ENCODE measurements around the gene GLIPR2.
A peak's percentile ranks its signal among the peaks of the same experiment; 100 is the strongest.
"Not testable (repeated sequence)": the region's sequence is repeated elsewhere in the genome, so short reads cannot be mapped to it uniquely, and the experiment has no call there.

Gene GLIPR2

DNA sequence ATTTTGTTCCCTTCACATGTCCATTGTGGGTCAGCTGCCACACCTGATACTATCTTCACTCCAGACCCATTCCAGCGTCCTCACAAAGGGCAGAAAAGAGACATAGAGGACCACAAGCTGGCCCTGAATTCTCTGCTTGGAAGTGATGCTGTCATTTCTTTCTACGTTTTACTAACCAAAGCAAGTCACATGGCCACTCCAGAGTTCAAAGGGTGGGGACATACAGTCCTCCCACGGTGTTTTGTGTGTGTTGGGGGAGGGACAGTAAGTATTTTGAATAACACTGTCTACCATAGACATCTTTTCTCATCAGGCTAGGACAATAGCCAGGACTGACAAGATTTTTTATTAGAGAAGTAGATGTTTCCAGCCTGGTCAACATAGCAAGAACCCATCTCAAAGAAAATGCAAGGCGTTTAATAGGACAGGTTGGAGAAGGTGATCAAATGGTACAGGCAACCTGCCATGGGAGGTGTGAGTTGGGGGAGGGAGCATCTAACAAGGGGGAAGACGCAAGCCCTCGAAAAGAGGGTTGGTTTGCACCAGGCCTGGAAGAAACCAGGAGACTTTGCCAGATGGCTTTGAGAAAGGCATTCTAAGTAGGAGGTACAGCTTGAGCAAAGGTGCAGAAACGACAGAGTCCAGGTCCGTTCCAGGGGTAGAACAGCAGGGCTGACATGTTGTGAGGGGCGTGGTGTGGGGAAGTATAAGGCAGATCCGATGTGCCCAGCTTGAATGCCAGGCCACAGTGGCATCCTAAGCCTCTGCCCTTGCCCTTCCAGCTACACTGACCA, 11.3 kb upstream of the GLIPR2 start:
- H3K9ac ChIP-seq (ENCODE audit: low read depth, low read length) = no peak overlapping the region

DNA sequence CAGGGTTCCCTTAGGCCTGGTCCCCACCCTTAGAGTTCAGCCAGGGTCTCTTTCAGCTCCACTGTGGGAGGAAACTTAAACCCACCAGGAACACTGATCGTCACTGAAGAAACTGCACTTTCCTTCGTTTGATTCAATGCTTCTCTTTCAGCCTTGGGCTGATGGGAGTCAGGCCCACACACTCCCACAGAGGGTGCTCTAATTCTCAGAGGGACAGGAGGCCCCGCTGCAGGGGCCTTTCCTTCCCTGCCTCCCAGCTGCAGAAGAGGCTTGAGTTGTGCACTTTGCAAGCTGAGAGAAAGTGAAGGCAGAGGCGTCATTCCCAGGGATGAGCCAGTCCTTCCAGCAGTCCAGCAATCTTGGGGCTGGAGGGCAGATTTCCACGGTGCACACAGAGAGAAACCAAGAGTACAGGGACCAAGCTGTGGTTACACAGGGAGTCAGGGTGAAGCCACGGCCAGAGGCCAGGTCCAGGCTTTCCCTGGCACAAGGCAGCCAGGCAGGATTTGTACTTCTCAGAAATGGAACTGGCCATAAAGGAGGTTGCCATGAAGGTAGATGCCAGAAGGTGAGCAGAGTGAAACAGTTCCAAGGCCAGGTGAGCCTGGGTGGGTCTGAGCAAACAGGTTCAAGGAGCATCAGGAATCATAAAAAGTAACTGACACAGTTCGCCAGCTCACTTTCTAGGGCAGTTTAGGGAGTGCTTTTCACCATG, 10.4 kb upstream of the GLIPR2 start:
- no peak overlapping the region for H3K4me3 ChIP-seq (ENCODE audit: low read length)
- H3K4me1 ChIP-seq (ENCODE audit: insufficient read depth, low read length) = no peaks in the 10 kb centered on the region
- WGBS = 71% methylated on average over 7 of the region's 7 CpGs

More for the DNA sequence above, 11.3 kb upstream of the GLIPR2 start:
- WGBS = 89% methylated on average over 9 of the region's 10 CpGs
- H3K4me3 ChIP-seq (ENCODE audit: low read length) = no peak overlapping the region
- H3K36me3 ChIP-seq (ENCODE audit: insufficient read depth, low read length) = peaks cover 11% of the 10 kb centered on the region
- no peaks in the 10 kb centered on the region for H3K27me3 ChIP-seq (ENCODE audit: insufficient read depth, low read length)
- no peak overlapping the region for H3K27ac ChIP-seq (ENCODE audit: low read depth, low read length)
- H3K9me3 ChIP-seq (ENCODE audit: insufficient read depth, low read depth, low read length) = no peaks in the 10 kb centered on the region
- H3K4me1 ChIP-seq (ENCODE audit: insufficient read depth, low read length) = no peaks in the 10 kb centered on the region

GRCh38 chr9:36127652-36128244, 8.8 kb upstream of the GLIPR2 start:
- 91% methylated on average over 5 of the region's 5 CpGs for WGBS
- Histone ChIP-seq H3K27me3 (ENCODE audit: insufficient read depth, low read length) (0 out of 2 replicates have a peak, but pooled peaks cover 5% of the 10 kb centered on the region), H3K27ac (ENCODE audit: low read depth, low read length) (no peak overlapping the region), H3K36me3 (ENCODE audit: insufficient read depth, low read length) (peaks cover 8% of the 10 kb centered on the region; the same call in 1 of the 2 replicates), H3K9me3 (ENCODE audit: insufficient read depth, low read depth, low read length) (no peaks in the 10 kb centered on the region), H3K9ac (ENCODE audit: low read depth, low read length) (no peak overlapping the region), H3K4me1 (ENCODE audit: insufficient read depth, low read length) (peaks cover 4% of the 10 kb centered on the region; the same call in 1 of the 2 replicates), H3K4me3 (ENCODE audit: low read length) (no peak overlapping the region)

More for the DNA sequence above, 10.4 kb upstream of the GLIPR2 start:
- Histone ChIP-seq H3K36me3 (ENCODE audit: insufficient read depth, low read length) (peaks cover 11% of the 10 kb centered on the region), H3K27me3 (ENCODE audit: insufficient read depth, low read length) (0 out of 2 replicates have a peak, but pooled peaks cover under 1% of the 10 kb centered on the region), H3K27ac (ENCODE audit: low read depth, low read length) (no peak overlapping the region), H3K9ac (ENCODE audit: low read depth, low read length) (no peak overlapping the region), H3K9me3 (ENCODE audit: insufficient read depth, low read depth, low read length) (no peaks in the 10 kb centered on the region)

DNA sequence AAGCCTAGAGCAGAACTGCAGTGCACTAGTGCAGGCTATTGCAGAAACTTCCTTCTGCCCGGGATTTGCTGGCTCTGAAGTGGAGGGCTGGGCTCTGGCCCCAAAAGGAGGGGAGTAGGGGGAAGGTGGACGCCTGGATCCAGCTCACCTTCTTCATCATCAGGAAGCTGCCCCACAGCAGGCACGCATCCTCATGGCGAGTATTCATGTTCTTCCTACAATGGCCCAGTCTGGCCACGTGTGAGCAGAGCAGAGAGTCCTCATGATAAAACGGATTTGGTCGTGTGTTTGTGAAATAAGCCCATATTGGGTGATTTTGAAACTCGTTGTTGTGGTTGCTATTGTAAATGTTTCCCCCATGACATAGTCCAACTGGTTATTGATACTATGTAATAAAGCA, 8.2 kb upstream of the GLIPR2 start:
- 82% methylated on average over 8 of the region's 8 CpGs for WGBS
- H3K9me3 ChIP-seq (ENCODE audit: insufficient read depth, low read depth, low read length) = no peaks in the 10 kb centered on the region
- no peak overlapping the region for H3K27ac ChIP-seq (ENCODE audit: low read depth, low read length)
- no peak overlapping the region for H3K9ac ChIP-seq (ENCODE audit: low read depth, low read length)
- peaks cover 3% of the 10 kb centered on the region; the same call in 1 of the 2 replicates for H3K36me3 ChIP-seq (ENCODE audit: insufficient read depth, low read length)
- peaks cover 4% of the 10 kb centered on the region; the same call in 1 of the 2 replicates for H3K4me1 ChIP-seq (ENCODE audit: insufficient read depth, low read length)
- H3K4me3 ChIP-seq (ENCODE audit: low read length) = no peak overlapping the region
- peaks cover 11% of the 10 kb centered on the region for H3K27me3 ChIP-seq (ENCODE audit: insufficient read depth, low read length)

DNA sequence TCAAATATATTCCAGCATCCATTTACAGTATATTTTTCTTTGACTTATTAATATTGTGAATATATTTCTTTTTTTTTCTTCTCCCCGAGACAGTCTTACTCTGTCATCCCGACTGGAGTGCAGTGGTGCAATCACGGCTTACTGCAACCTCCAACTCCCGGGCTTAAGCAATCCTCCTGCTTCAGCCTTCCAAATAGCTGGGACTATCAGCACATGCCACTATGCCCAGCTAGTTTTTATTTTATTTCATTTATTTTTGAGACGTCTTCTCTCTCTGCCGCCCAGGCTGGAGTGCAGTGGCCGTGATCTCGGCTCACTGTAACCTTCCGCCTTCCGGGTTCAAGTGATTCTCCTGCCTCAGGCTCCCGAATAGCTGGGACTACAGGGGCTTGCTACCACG, 7.4 kb upstream of the GLIPR2 start:
- H3K9ac ChIP-seq (ENCODE audit: low read depth, low read length) = no peak overlapping the region
- H3K27ac ChIP-seq (ENCODE audit: low read depth, low read length) = no peak overlapping the region
- WGBS = 95% methylated on average over 12 of the region's 12 CpGs
- H3K27me3 ChIP-seq (ENCODE audit: insufficient read depth, low read length) = peaks cover 19% of the 10 kb centered on the region
- H3K9me3 ChIP-seq (ENCODE audit: insufficient read depth, low read depth, low read length) = no peaks in the 10 kb centered on the region
- H3K4me1 ChIP-seq (ENCODE audit: insufficient read depth, low read length) = peaks cover 4% of the 10 kb centered on the region; the same call in 1 of the 2 replicates
- no peaks in the 10 kb centered on the region for H3K36me3 ChIP-seq (ENCODE audit: insufficient read depth, low read length)
- H3K4me3 ChIP-seq (ENCODE audit: low read length) = no peak overlapping the region

GRCh38 chr9:36131666-36132065, 4.9 kb upstream of the GLIPR2 start:
- H3K9ac ChIP-seq (ENCODE audit: low read depth, low read length); H3K4me3 ChIP-seq (ENCODE audit: low read length); H3K4me1 ChIP-seq (ENCODE audit: insufficient read depth, low read length); H3K36me3 ChIP-seq (ENCODE audit: insufficient read depth, low read length); H3K9me3 ChIP-seq (ENCODE audit: insufficient read depth, low read depth, low read length); H3K27ac ChIP-seq (ENCODE audit: low read depth, low read length): not testable (repeated sequence)
- H3K27me3 ChIP-seq (ENCODE audit: insufficient read depth, low read length) = peaks cover 44% of the 10 kb centered on the region
- WGBS = 93% methylated on average over 7 of the region's 7 CpGs

- 42% methylated on average over 3 of the region's 3 CpGs for WGBS
- Histone ChIP-seq H3K4me3 (ENCODE audit: low read length) (no peak overlapping the region), H3K4me1 (ENCODE audit: insufficient read depth, low read length) (peaks cover 5% of the 10 kb centered on the region), H3K27me3 (ENCODE audit: insufficient read depth, low read length) (peaks cover 48% of the 10 kb centered on the region), H3K9me3 (ENCODE audit: insufficient read depth, low read depth, low read length) (no peaks in the 10 kb centered on the region), H3K36me3 (ENCODE audit: insufficient read depth, low read length) (no peaks in the 10 kb centered on the region), H3K27ac (ENCODE audit: low read depth, low read length) (no peak overlapping the region; the same call in 1 of the 2 replicates), H3K9ac (ENCODE audit: low read depth, low read length) (no peak overlapping the region)
Observed at GRCh38 chr9:36132086-36132485, 4.4 kb upstream of the GLIPR2 start.

GRCh38 chr9:36134761-36135505, 1.6 kb upstream of the GLIPR2 start:
- Histone ChIP-seq H3K9ac (ENCODE audit: low read depth, low read length) (no peak overlapping the region), H3K4me3 (ENCODE audit: low read length) (peak overlapping the region; percentile 67; the same call in 1 of the 2 replicates), H3K36me3 (ENCODE audit: insufficient read depth, low read length) (no peaks in the 10 kb centered on the region), H3K4me1 (ENCODE audit: insufficient read depth, low read length) (peaks cover 12% of the 10 kb centered on the region), H3K9me3 (ENCODE audit: insufficient read depth, low read depth, low read length) (no peaks in the 10 kb centered on the region), H3K27me3 (ENCODE audit: insufficient read depth, low read length) (peaks cover 76% of the 10 kb centered on the region), H3K27ac (ENCODE audit: low read depth, low read length) (no peak overlapping the region)
- 17% methylated on average over 9 of the region's 9 CpGs for WGBS

DNA sequence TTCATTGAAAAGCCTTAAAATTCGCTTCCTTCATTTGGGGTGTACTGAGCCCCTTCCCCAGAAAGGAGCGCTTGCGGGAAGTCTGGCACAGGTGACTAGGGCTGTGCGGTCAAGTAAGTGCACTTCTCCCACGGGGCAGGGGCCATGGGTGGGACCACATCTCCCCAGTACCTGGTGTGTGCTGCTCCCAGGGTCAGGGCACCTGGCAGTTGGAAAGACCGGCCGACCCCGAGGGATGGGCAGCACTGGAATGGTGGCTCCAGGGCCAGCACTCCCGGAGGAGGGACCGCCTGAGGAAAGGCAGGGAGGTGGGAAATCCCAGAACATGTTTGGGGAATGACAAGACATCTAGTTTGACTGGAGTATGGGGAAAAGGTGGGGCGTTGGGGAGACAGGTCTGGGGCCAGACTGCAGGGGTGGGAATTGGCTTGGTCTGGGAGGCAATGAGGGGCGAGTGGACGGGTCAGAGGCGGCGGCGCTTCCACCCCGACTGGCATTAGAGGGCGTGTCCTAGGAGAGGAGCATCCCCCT, 727 bp upstream of the GLIPR2 start:
- H3K36me3 ChIP-seq (ENCODE audit: insufficient read depth, low read length) = no peaks in the 10 kb centered on the region
- peaks cover 83% of the 10 kb centered on the region for H3K27me3 ChIP-seq (ENCODE audit: insufficient read depth, low read length)
- H3K9me3 ChIP-seq (ENCODE audit: insufficient read depth, low read depth, low read length) = no peaks in the 10 kb centered on the region
- H3K27ac ChIP-seq (ENCODE audit: low read depth, low read length) = no peak overlapping the region
- H3K9ac ChIP-seq (ENCODE audit: low read depth, low read length) = no peak overlapping the region
- H3K4me1 ChIP-seq (ENCODE audit: insufficient read depth, low read length) = peaks cover 12% of the 10 kb centered on the region
- WGBS = 2% methylated on average over 18 of the region's 18 CpGs
- peak overlapping the region; percentile 67 for H3K4me3 ChIP-seq (ENCODE audit: low read length)

DNA sequence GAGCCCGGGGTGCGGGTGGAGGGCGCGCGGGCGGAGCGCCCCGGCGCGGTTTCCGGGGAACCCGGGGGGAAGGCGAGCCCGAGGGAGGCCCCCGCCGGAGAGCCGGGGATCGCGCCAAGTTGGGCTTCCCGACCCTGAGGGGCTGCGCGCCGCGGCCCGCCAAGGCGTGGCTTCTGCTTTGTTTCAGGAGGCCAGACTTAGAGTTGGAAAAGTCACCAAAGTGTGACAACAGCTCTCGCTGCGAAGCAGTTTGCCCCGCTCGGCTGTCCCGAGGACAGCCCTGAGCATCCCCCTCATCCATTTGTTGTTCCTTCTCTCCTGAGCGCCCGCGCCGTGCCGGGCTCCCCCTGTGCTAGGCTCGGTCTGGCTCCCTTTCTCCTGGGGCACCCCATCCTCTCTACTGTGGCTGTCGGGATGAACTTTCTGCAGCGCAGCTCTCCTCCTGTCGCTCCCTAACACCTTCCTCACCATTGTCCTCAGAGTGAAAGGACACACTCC, 410 bp downstream of the GLIPR2 start:
- Histone ChIP-seq H3K9me3 (ENCODE audit: insufficient read depth, low read depth, low read length) (no peaks in the 10 kb centered on the region), H3K9ac (ENCODE audit: low read depth, low read length) (peak overlapping the region; percentile 67), H3K36me3 (ENCODE audit: insufficient read depth, low read length) (no peaks in the 10 kb centered on the region), H3K27me3 (ENCODE audit: insufficient read depth, low read length) (peaks cover 80% of the 10 kb centered on the region), H3K4me1 (ENCODE audit: insufficient read depth, low read length) (peaks cover 11% of the 10 kb centered on the region), H3K4me3 (ENCODE audit: low read length) (peak overlapping the region; percentile 67), H3K27ac (ENCODE audit: low read depth, low read length) (no peak overlapping the region)
- WGBS = under 1% methylated on average over 40 of the region's 40 CpGs
